ENCODE data around the gene HRCT1. TPM values are rescaled to one million over a fixed set of nuclear protein-coding genes. Genes with fewer than 3 reads are reported as not detected.
A peak's percentile ranks its signal among the peaks of the same experiment; 100 is the strongest.

HRCT1 gene
- total RNA-seq, 4 donors from 2014 or later = 9.1 to 32.6 (median 17.2) TPM

GRCh38 chr9:35905051-35905781 lies 786 bp upstream of the HRCT1 start:
- peaks cover 7 to 70% (median 32%) of the 10 kb centered on the region in 4 donors for H3K4me1 ChIP-seq

GRCh38 chr9:35906923-35907699 lies 1.1 kb downstream of the HRCT1 start:
- Histone ChIP-seq H3K4me1 (peaks cover 7 to 88% (median 34%) of the 10 kb centered on the region in 4 donors), H3K4me3 (peak overlapping the region in 2 of 4 donors; percentile 40 to 52), H3K27ac (peak overlapping the region; percentile 70 to 97 (median 90)), H3K9me3 (no peaks in the 10 kb centered on the region), H3K27me3 (no peaks in the 10 kb centered on the region), H3K36me3 (no peaks in the 10 kb centered on the region)
- TF ChIP-seq CTCF (IDR thresholded peaks at IDR 0.05) (no peak), POLR2A (IDR thresholded peaks at IDR 0.05) (peak; percentile 30 to 54)
- peak in 2 of 3 donors; percentile 65 to 70 for DNase-seq

More at GRCh38 chr9:35905051-35905781, 786 bp upstream of the HRCT1 start:
- peak in 2 of 3 donors; percentile 77 to 79 for DNase-seq
- Histone ChIP-seq H3K27ac (peak overlapping the region; percentile 70 to 97 (median 90)), H3K9me3 (no peaks in the 10 kb centered on the region), H3K4me3 (peak overlapping the region in 1 of 4 donors; percentile 52), H3K36me3 (no peaks in the 10 kb centered on the region), H3K27me3 (no peaks in the 10 kb centered on the region)
- TF ChIP-seq CTCF (IDR thresholded peaks at IDR 0.05) (peak in 1 of 6 experiments; percentile 2), POLR2A (IDR thresholded peaks at IDR 0.05) (peak in 1 of 2 donors; percentile 39)

- TF ChIP-seq POLR2A (IDR thresholded peaks at IDR 0.05) (no peak), CTCF (IDR thresholded peaks at IDR 0.05) (no peak)
Observed at GRCh38 chr9:35907711-35908503, 1.9 kb downstream of the HRCT1 start.

GRCh38 chr9:35908504-35909125 lies 2.6 kb downstream of the HRCT1 start:
- H3K27ac ChIP-seq = peak overlapping the region; percentile 70 to 97 (median 90)
- DNase-seq = no peak
- H3K4me1 ChIP-seq = peaks cover 7 to 82% (median 34%) of the 10 kb centered on the region in 4 donors
- H3K4me3 ChIP-seq = no peak overlapping the region
- H3K36me3 ChIP-seq = no peaks in the 10 kb centered on the region
- no peaks in the 10 kb centered on the region for H3K27me3 ChIP-seq
- H3K9me3 ChIP-seq = no peaks in the 10 kb centered on the region
- TF ChIP-seq POLR2A (IDR thresholded peaks at IDR 0.05) = no peak
- no peak for TF ChIP-seq CTCF (IDR thresholded peaks at IDR 0.05)

More at GRCh38 chr9:35907711-35908503, 1.9 kb downstream of the HRCT1 start:
- DNase-seq = peak in 2 of 3 donors; percentile 75 to 78
- peak overlapping the region; percentile 70 to 97 (median 90) for H3K27ac ChIP-seq
- no peaks in the 10 kb centered on the region for H3K27me3 ChIP-seq
- H3K36me3 ChIP-seq = no peaks in the 10 kb centered on the region
- H3K4me3 ChIP-seq = peak overlapping the region in 2 of 4 donors; percentile 40 to 52
- H3K4me1 ChIP-seq = peaks cover 7 to 88% (median 34%) of the 10 kb centered on the region in 4 donors
- H3K9me3 ChIP-seq = no peaks in the 10 kb centered on the region

- Histone ChIP-seq H3K27ac (peak within 1 kb of the TSS; percentile 70 to 97 (median 90)), H3K4me3 (no peak within 1 kb of the TSS), H3K9me3 (no peaks in the 10 kb centered on the region), H3K36me3 (no peaks in the 10 kb centered on the region), H3K27me3 (no peaks in the 10 kb centered on the region), H3K4me1 (peaks cover 7 to 78% (median 34%) of the 10 kb centered on the region in 4 donors)
- TF ChIP-seq POLR2A (IDR thresholded peaks at IDR 0.05) = no peak
- no peak for TF ChIP-seq CTCF (IDR thresholded peaks at IDR 0.05)
- DNase-seq = no peak
Observed at GRCh38 chr9:35909274-35909673, 3.3 kb downstream of the HRCT1 start, which contains the start of gene SPAAR. Gene SPAAR (plus strand): TSS chr9:35909490. CDS start chr9:35910464, 974 bp downstream.

Measured in Peyer's patch (tissue), 4 donors.